CD4-positive, alpha-beta T cell treated with Interleukin-1 beta for 1 hour (primary cell): Measurements from ENCODE around the gene MAP3K8.
A peak's percentile ranks its signal among the peaks of the same experiment; 100 is the strongest.
"Not testable (repeated sequence)": the region's sequence is repeated elsewhere in the genome, so short reads cannot be mapped to it uniquely, and the experiment has no call there.

Experiments used
- DNase-seq, 2 donors: peaks; one replicate each; pipeline ENCODE4 v3.0.0-alpha.2; 2020 to 2022

MAP3K8 gene

DNA sequence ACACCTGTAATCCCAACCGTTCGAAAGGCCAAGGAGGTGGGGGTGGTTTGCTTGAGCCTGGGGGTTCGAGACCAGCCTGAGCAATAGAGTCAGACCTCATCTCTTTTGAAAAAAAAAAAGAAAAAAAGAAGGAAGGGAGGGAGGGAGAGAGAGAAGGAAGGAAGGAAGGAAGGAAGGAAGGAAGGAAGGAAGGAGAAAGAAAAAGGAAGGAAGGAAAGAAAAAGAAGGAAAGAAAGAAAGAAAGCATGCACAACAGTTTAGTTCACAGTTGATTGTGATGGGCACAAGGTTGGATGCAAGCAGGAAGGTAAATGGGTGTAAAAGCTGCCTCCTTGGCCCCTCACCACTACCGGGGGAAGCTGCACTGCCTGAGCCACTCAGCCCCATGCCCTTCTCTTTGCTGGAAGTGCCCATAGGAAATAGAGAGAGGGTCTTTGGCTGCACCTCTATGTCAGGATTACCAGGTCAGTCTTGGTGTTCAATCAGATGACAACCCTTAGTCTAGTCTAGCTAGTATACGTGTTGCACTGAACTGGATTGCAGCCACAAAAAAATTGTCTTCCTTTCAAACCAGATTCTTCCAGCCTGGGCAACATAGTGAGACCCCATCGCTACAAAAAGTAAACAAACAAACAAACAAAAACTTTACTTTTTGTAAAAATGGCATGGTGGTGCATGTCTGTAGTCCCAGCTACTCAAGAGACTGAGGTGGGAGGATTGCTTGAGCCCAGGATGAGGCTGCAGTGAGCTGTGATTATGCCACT, 20.0 kb downstream of the MAP3K8 start:
- DNase-seq: no peak

DNA sequence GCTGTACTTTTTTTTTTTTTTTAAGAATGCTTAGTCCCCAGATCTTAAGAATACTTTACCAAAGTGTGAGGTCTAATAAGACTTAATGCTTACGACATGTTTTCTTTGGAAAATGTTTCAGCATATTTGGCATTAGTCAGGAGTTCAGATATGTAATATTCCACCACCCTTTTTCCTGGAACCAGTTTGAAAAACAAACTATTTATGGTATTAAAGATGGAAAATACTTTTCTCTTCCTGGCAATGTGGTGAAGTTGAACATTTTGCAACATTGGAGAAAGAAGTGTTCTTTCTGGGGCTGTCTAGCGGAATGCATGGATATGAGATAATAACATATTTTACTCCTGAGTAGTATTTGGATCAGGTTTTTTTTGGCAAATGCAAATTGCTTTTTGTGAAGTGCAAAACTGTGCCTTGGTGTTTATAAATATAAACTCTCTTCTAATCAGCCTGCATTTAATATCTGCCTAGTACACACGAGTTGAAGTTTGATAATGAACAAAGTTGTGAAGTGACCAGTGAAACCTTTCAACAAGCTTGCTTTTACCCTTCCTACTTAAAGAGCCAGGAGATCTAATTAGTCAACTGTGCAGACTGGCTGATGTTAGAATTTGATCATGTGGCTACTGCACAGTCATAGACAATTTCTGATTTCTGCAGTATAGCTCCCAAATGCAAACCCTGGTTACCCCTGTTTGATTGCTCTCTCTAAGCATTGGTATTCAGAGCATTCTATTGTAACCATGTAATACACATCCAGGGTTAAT, 20.9 kb downstream of the MAP3K8 start:
- no peak for DNase-seq

DNA sequence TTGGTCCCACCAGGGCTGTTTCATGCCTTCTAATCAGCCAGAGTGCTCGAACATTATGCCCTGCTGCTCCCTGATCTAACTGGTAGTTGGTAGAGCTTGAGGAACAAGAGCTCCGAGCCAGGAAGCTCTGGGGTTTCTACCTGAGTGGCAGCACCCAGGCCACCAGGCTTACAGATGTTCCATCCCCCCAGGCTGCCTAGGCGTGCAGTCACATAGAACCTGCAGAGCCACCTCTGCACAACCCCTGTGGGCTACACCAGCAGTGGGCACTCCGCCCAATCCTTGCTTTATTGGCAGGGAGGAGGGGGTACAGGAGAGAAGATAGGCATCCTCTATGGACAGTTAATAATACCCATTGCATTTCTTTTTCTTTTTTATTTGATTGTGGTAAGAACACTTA, 21.8 kb downstream of the MAP3K8 start:
- DNase-seq: no peak

DNA sequence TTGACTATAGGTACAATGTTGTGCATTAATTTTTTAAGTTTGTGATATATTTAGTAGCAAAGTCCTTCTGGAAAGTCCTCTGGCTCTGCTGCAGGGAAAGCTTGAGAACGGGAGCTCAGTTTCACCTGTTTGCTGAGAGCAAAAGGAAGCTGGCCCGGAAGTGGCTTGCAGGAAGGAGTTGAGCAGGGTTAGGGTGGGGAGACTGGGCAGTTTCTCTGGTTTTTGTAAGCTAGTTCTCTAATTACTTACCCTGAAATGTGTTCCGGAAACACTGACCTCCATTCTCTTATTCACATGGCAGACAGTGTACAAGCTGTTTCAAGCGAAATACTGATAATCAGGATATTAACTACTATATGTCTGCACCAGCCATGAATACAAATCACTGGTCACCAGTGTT, 22.3 kb downstream of the MAP3K8 start:
- peak in 1 of 2 donors; percentile 26 for DNase-seq

DNA sequence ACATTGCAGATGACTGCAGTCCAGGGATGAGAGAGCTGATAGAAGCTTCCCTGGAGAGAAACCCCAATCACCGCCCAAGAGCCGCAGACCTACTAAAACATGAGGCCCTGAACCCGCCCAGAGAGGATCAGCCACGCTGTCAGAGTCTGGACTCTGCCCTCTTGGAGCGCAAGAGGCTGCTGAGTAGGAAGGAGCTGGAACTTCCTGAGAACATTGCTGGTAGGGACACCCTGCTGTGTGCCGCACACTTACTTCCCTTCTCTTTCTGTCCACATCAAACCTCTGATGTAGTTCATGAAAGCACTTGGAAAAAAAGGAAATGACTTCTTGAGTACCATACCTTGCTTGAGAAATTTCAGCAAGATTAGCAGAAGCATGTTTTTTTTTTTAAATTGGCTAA, 25.3 kb downstream of the MAP3K8 start:
- peak in 1 of 2 donors; percentile 34 for DNase-seq

DNA sequence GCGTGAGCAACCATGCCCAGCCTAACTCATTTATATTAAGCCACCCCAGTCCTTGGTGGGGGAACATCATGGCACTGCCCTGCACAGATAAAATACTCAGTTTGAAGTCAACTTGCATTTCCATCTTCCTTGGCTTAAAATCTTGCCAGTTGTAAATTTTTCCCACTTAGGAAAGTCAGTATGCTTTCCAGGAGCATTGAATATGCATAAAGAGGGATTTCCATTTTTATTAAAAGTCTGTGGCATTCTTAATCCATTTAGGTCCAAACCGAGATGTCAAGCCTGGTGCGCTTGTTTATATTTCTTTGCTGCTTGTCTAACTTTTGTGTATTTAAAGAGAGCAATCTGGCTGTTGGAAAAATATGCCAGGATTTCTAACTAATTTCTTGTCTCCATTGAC, 26.1 kb downstream of the MAP3K8 start:
- DNase-seq: no peak

DNA sequence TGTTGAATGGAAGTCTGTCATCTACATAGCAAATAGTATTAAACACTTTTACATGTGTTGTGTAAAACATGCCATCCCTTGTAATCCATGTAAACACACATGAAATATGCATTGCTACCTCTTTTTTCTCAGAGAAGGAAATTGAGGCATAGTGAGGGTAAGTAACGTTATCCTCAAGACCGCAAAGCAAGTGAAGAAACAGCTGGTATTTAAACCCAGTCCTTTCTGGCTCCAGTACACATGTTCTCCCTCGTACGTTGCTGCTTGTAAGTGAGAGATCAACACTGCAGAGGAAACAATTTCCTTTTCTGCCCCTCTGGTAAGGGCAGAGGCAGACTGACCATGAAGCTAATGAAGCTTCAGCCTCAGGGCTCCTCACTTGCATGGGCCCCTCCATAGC, 28.5 kb downstream of the MAP3K8 start:
- DNase-seq: no peak

DNA sequence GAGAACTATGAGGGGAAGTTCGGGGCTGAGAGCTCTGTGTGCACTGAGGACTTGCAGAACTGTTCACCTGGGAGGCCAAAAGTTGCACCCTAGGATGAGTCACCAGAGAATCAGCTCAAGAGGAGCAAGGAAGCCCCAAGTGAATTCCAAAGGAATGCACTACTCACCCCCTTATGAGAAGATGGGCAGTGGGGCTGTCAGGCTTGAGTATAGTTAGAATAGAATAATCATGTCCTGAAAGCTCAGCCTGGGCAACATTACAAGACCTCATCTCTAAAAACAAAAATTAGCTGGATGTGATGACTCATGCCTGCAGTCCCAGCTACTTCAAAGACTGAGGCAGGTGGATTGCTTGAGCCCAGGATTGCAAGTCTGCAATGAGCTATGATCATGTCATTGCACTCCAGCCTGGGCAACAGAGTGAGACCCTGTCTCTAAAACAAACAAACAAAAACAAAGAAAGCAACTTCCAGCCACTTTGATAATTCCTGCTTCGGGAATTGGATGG, 30.0 kb downstream of the MAP3K8 start:
- DNase-seq: no peak

DNA sequence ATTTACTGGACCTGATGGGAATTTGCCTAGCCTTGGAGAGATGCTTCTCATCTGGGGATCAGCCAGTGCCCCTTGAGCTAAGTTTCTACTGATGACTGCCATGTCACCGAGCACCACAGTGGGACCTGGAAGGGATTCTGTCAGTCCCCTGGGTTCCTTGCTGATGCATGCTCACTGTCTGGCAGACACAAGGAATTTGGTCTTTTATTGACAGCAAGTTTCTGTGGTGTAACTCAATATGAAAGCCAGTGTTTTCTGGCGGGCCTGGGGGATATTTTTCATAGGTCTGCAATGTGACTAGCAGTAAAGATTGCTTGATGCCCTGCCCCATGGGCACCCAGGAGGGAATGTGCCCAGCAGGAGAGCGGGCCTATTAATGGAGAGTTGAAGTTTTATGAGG, 30.7 kb downstream of the MAP3K8 start:
- DNase-seq: no peak

DNA sequence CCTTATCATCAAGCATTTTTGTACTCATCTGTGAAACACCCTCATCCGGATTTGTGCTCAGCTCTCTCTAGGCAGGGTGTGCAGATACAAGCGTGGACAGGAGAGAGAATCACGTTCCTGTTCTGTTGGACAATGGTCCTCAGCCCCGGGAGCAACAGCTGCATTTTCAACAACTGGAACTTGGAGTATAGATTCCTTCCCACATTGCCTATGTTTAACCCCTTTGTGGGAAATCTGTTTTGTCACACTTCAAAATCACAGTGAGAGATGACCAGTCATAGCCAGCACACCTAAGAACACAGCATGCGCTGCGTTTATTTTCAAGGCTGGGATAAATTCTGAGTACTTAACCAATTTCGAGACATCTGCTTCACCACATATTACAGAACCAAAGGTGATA, 32.5 kb downstream of the MAP3K8 start:
- DNase-seq: no peak

DNA sequence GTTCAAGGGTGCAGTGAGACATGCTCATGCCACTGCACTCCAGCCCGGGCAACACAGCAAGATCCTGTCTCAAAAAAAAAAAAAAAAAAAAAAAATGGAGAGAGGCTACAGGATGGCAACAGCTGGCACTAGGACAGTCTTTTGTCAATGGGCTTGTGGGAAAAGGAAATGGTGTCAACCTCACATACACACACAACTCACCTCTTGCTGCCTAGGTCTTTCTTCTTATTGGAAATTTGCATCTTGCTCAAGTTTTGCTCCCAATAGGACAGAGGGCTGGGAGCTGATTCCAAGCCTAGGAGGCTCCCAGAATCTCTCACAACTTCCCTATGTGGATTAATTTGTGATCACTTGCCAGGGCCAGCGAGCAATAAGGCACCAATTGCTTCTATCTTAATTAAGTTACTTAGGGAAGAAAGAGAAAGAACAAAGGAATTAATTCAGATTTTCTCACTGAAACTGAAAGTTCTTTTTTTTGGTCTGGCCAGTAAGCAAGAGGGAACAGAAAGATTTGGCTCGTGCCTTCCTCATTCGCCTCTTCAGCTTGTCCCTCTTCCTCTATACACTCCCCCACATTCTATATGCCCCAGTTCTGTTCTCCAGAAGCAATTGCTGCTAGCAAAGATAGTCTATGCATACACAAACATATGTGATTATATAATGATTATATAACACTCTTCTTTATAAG, 33.8 kb downstream of the MAP3K8 start:
- no peak for DNase-seq

DNA sequence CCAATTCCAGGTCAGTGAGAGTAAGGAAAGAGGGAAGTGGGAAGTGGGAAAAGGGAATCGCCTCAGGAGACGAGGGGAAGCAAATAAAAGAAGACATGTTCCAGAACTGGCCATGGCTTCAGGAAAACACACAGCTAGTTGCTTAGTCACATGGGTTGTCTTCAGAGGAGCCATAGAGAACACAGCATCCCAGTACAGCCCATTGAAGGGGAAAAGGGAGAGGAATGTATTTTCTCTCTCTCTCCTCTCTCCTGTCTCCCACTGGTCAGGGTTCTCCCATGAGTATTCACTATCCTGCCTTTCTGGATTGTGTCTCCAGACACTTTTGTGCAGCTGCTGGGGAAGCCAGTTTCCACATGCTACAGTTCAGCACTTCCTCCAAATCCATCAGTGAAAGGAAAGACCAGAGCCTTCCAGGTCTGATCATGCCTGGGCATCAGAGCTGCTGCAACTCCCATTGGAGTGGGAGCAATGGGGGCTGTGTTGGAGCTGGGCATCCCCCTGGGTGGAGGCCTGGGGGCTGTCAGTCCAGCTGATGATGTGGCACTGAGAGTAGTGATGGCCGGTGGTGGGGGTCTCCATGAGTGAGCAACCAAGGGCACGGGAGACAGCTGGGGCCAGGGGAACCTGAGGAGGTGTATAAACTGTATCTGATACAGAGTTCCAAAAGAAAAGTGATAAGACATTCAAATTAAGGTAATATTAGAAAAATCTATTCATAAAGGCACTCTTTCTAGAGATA, 38.6 kb downstream of the MAP3K8 start:
- no peak for DNase-seq

DNA sequence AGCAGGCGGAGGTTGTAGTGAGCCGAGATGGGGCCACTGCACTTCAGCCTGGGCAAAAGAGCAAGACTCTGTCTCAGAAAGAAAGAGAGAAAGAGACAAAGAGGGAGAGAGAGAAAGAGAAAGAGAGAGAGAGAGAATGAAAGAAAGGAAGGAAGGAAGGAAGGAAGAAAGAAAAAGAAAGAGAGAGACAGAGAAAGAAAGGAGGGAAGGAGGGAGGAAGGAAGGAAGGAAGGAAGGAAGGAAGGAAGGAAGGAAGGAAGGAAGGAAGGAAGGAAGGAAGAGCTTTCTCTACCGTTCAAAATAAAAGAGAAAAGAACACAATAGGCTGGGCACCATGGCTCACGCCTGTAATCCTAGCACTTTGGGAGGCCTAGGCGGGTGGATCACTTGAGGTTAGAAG, 41.5 kb downstream of the MAP3K8 start:
- not testable (repeated sequence) for DNase-seq

DNA sequence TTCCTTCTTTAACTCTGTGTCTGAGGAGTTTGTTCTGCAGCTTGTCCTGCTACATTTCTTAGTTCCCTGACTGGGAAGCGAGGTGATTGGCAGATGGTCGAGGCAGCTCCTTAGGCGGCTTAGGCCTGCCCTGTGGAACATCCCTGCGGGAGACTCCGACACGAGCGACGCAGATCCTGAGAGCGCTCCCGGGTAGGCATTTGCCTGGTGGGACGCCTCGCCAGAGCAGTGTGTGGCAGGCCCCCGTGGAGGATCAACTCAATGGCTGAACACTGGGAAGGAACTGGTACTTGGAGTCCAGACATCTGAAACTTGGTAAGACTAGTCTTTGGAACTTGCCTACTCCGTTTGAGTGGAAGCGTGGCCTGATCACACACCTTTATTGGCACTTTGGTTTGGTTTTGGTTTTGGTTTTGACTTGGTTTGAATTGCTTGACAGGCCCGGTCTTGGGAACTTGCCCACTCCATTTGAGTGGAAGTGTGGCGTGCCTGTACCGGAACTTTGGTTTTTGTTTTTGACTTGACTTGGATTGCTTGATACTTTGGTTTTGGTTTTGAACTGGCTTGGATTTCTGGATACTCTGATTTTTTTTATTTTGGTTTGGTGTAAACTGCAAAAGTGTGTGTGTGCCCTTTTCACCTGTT, 42.6 kb downstream of the MAP3K8 start:
- no peak for DNase-seq

DNA sequence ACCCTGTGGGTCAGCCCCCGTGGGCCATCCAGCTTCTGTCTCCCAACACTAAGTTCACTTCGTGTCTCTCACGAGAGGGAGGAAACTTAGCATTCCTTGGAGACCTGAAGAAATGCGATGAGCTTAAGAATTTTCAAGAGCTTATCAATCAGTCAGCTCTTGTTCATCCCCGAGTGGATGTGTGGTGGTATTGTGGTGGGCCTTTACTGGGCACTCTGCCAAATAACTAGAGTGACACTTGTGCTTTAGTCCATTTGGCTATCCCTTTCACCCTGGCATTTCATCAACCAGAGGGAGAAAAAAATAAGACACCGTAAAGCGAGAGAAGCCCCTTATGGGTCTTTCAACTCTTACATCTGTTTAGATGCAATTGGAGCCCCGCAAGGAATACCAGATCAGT, 45.5 kb downstream of the MAP3K8 start:
- DNase-seq: not testable (repeated sequence)

DNA sequence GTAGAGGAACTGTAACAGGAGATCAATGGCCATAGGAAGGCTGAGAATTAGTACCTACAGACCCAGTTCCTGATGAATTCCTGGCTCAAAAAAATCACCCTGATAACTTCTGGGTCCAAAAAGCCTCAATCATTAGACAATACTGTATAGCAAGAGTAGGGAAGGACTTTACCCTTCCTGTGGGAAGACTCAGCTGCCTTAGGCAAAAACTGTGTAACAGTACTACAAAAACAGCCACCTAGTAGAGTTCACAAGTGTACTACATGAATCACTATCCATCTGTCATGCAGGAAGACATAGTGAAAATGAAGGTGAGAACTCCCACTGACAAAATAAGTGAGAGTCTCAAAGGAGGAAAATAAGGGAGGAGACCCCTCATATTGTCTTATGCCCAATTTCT, 47.6 kb downstream of the MAP3K8 start:
- DNase-seq: no peak

DNA sequence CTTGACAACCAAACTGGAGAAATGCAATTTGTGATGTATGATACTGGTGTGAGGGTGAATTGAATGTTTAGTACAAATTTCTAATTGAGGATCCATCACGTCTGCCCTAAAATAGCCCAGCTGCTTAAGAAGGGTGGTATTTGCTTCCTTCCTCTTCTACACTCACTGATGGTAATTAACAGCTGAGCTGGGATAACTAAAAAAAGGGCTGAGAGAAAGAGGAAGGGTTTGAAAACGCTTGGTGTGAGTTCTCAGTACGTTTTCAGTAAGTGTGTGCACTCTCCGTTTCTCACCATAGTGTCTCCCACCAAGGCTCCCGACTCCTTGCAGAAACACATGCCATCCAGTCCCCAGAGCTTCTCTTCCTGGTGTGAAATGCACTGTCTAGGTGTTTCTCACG, 54.3 kb downstream of the MAP3K8 start:
- DNase-seq: no peak

DNA sequence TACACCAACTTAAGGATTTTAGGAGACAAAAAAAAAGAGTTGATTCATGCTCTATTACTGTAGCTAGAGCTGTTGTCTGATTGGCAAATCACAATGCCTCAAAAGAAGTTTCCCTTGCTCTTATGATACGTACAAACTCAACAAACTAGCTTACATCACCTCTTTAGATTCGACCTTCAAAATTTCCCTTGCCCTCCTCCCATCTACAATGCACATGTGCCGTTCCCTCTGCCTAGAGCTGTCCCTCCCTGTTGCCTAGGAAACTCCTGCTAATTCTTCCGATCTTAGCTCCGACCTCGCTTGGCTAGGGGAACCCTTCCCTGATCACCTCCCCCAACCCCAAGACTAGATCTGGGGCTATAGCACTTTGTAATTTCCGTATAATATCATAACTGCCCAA, 55.4 kb downstream of the MAP3K8 start:
- DNase-seq: no peak

DNA sequence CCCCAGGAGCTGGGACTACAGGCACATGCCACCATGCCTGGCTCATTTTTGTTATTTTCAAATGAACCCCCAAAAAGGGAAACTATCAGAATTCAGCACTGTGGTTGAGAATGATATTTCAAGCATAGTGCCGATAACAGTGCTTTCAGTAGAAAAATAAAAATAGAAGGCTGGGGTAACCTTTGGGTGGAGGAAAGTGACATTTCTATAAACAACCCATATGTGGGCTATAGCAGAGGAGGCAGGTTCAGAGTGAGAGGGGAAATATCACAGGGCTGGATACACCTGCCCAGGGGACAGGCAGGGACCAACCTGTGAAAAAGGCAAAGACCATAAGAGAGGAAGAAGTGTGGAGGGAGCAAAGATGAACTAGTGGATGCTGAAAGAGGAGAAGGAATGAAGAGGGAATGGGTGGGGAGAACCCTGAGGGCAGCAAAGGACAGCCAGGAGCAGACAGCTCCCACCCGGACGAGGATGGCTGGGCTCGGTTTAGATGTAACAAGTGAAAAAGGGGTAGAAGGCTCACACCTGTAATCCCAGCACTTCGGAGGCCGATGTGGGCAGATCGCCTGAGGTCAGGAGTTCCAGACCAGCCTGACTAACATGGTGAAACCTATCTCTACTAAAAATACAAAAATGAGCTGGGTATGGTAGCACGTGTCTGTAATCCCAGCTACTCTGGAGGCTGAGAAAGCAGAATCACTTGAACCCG, 56.5 kb downstream of the MAP3K8 start:
- DNase-seq: no peak

DNA sequence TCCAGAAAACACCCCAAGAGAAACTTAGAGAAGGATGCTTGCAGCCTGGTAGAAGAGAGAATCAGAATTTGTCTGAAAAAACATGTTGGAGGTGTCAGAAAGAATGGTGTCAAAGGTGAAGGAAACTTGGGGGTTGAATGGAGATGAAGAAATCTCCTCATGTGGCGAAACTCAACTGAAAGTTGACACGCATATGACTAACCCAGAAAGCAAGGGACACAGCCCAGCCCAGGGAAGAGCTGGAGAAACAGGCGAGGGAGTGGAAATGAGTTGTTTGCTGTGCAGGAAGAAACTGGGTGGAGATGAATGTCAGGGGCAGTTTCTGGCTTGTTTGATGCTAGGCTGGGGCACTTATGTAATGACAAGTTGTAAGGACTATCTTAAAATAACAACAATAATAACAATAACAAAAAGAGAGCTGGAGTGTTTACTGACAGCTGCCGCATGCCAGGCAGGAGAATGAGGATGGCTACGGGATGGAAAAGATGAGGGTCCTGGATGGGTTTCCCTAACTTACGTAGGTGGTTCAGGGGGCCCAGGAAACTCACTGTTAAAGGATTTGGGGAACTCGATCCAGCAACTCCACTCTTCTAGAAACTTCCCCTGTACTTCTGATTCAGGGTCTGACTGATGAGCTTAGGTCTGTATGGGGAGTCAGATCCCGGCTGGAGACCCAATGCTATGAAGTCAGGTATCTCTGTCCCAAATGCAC, 57.4 kb downstream of the MAP3K8 start:
- peak in 1 of 2 donors; percentile 62 for DNase-seq

DNA sequence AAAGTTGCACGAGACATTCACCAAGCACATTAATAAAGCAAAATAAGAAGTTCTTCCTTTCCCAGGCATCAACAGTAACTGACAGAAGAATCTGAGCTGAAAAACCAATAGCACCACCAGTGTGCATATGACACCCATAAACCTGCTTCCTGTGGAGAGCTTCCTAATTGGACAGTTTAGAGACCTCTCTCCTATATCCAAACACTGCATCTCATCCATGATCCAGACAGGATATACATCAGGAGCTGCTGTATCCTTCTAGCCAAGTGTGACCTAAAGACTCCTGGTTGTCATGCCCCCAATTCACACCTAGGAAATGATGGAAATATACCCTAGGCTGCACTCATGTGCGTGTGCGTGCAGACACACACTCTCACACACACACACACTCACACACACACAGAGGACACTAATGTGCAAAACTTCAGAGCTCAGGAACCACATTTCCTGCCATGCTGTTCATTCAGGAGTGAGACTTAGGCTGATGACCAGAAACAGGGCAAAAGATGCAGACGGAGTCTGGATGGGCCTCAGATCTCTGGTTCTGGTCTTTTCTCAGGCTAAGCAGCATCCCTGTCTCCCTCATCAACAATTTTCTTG, 58.0 kb downstream of the MAP3K8 start:
- no peak for DNase-seq
